CD14-positive monocyte (primary cell): ENCODE data around the gene KLHL30. TPM values are rescaled to one million over a fixed set of nuclear protein-coding genes. Genes with fewer than 3 reads are reported as not detected.
A peak's percentile ranks its signal among the peaks of the same experiment; 100 is the strongest.

ENCODE experiments used
- DNase-seq, 3 donors: peaks; one replicate each; pipeline ENCODE4 v3.0.0-alpha.2; 2011 to 2022
- H2AFZ ChIP-seq: 2 replicates; pipeline ENCODE4 v1.6.0; 2012; ENCODE audit warnings: mild to moderate bottlenecking, low read depth, low read length, inconsistent platforms; ENCODE audit not compliant: insufficient read depth, poor library complexity, severe bottlenecking
- H3K27ac ChIP-seq, 2 donors: 1 replicate in 1 of 2; 2 replicates in 1 of 2; pipeline ENCODE4 v1.5.1; 2012 to 2013; ENCODE audit warnings: low read length in 2 of 2, control low read depth in 1 of 2, inconsistent platforms in 1 of 2, low read depth in 1 of 2, mild to moderate bottlenecking in 1 of 2
- H3K27me3 ChIP-seq, 2 donors: one replicate each; pipeline versions ENCODE4 v1.6.0 to v1.6.1; 2011 to 2013; ENCODE audit warnings: low read length in 2 of 2; ENCODE audit not compliant: control insufficient read depth in 2 of 2, insufficient read depth in 2 of 2
- H3K36me3 ChIP-seq, 2 donors: replicated peaks in 1 of 2; 1 replicate in 1 of 2; 2 replicates in 1 of 2; pipeline versions ENCODE4 v1.5.1 to v1.6.1; 2012 to 2013; ENCODE audit warnings: low read length in 2 of 2, control low read depth in 1 of 2, inconsistent platforms in 1 of 2, mild to moderate bottlenecking in 1 of 2; ENCODE audit not compliant: insufficient read depth in 2 of 2, control insufficient read depth in 1 of 2
- H3K4me1 ChIP-seq, 2 donors: 1 replicate in 1 of 2; 2 replicates in 1 of 2; pipeline versions ENCODE4 v1.5.1 to v1.6.1; 2012 to 2013; ENCODE audit warnings: low read length in 2 of 2, control low read depth in 1 of 2, inconsistent platforms in 1 of 2, mild to moderate bottlenecking in 1 of 2, moderate library complexity in 1 of 2; ENCODE audit not compliant: insufficient read depth in 2 of 2, control insufficient read depth in 1 of 2
- H3K4me2 ChIP-seq: replicated peaks from 2 replicates; pipeline ENCODE3; 2012; ENCODE audit warnings: low read length, moderate library complexity, mild to moderate bottlenecking; ENCODE audit not compliant: poor library complexity, severe bottlenecking; ENCODE audit errors: extremely low read depth
- H3K4me3 ChIP-seq, 3 experiments: fragments of 200-600 bp in 1 of 3; sonication (generic) in 1 of 3; replicated peaks in 1 of 3; 1 replicate in 2 of 3; 2 replicates in 1 of 3; pipeline ENCODE4 v1.5.1; 2011 to 2013; ENCODE audit warnings: low read length in 3 of 3, mild to moderate bottlenecking in 3 of 3, control low read depth in 2 of 3, low read depth in 2 of 3, inconsistent platforms in 1 of 3, moderate library complexity in 1 of 3
- H3K79me2 ChIP-seq: 2 replicates; pipeline ENCODE4 v1.6.0; 2012; ENCODE audit warnings: mild to moderate bottlenecking, control low read depth, inconsistent platforms, low read length, moderate library complexity; ENCODE audit not compliant: insufficient read depth
- H3K9ac ChIP-seq: 2 replicates; pipeline ENCODE4 v1.6.0; 2017; ENCODE audit warnings: low read length, mild to moderate bottlenecking; ENCODE audit not compliant: insufficient read depth, poor library complexity, severe bottlenecking
- H3K9me3 ChIP-seq, 2 donors: replicated peaks in 1 of 2; 1 replicate in 1 of 2; 2 replicates in 1 of 2; pipeline versions ENCODE4 v1.5.1 to v1.6.1; 2012 to 2013; ENCODE audit warnings: low read length in 2 of 2, control low read depth in 1 of 2; ENCODE audit not compliant: control insufficient read depth in 1 of 2, insufficient read depth in 1 of 2
- H4K20me1 ChIP-seq: 2 replicates; pipeline ENCODE4 v1.6.0; 2012; ENCODE audit warnings: mild to moderate bottlenecking, low read length, control low read depth, moderate library complexity; ENCODE audit not compliant: insufficient read depth
- H3K27ac Mint-ChIP-seq, 7 donors: one replicate each; pipeline ENCODE4 v1.8.0; 2020; ENCODE audit warnings: mild to moderate bottlenecking in 7 of 7, mixed read lengths in 7 of 7, moderate library complexity in 6 of 7, inconsistent platforms in 2 of 7
- H3K27me3 Mint-ChIP-seq, 3 donors: one replicate each; pipeline ENCODE4 v1.8.0; 2021 to 2022; ENCODE audit warnings: low read depth in 3 of 3, mild to moderate bottlenecking in 3 of 3, mixed read lengths in 3 of 3, moderate library complexity in 3 of 3, inconsistent platforms in 1 of 3
- H3K36me3 Mint-ChIP-seq, 2 donors: one replicate each; pipeline ENCODE4 v1.8.0; 2020; ENCODE audit warnings: mixed read lengths in 2 of 2, inconsistent platforms in 1 of 2, mild to moderate bottlenecking in 1 of 2
- H3K4me1 Mint-ChIP-seq: one replicate; pipeline ENCODE4 v1.8.0; 2020; ENCODE audit warnings: mild to moderate bottlenecking, mixed read lengths
- H3K4me3 Mint-ChIP-seq, 2 donors: one replicate each; pipeline ENCODE4 v1.8.0; 2020; ENCODE audit warnings: mild to moderate bottlenecking in 2 of 2, mixed read lengths in 2 of 2, moderate library complexity in 1 of 2
- H3K9me3 Mint-ChIP-seq, 7 donors: one replicate each; pipeline ENCODE4 v1.8.0; 2020 to 2022; ENCODE audit warnings: mixed read lengths in 7 of 7, mild to moderate bottlenecking in 6 of 7, moderate library complexity in 6 of 7, inconsistent platforms in 2 of 7
- WGBS: methylation state at CpG from one replicate; pipeline ENCODE4 v1.1.5; 2013; ENCODE audit warnings: missing lambda C conversion rate; ENCODE audit not compliant: insufficient coverage; 5-methylcytosine and 5-hydroxymethylcytosine counted together
- intact Hi-C, 2 donors: fragments of 100-400 bp; cut with micrococcal nuclease; formaldehyde crosslinking; loops; one replicate each; pipeline versions ENCODE4 v1.15.0 to v1.15.1; 2023
- polyA plus RNA-seq, 3 donors: library from polyadenylated mRNA; depleted of rRNA in 1 of 3; unstranded in 2 of 3; stranded (reverse) in 1 of 3; fragments of 300-500 nt in 2 of 3; fragments of >200 nt in 1 of 3; fragmentation: Illumina TruSeq in 2 of 3; gene quantifications; 1 replicate in 2 of 3; 2 replicates in 1 of 3; pipeline ENCODE4 v1.2.3, GENCODE V29; 2012 to 2021
- TF ChIP-seq, protein P1 (sequence below): fragments of 200-600 bp; IDR thresholded peaks from one replicate; pipeline ENCODE4 v1.8.0; 2022; ENCODE audit warnings: antibody characterized with exemption, mild to moderate bottlenecking

The KLHL30 gene
- polyA plus RNA-seq, 3 donors: 0.01 to 0.14 TPM; not detected in 1

DNA sequence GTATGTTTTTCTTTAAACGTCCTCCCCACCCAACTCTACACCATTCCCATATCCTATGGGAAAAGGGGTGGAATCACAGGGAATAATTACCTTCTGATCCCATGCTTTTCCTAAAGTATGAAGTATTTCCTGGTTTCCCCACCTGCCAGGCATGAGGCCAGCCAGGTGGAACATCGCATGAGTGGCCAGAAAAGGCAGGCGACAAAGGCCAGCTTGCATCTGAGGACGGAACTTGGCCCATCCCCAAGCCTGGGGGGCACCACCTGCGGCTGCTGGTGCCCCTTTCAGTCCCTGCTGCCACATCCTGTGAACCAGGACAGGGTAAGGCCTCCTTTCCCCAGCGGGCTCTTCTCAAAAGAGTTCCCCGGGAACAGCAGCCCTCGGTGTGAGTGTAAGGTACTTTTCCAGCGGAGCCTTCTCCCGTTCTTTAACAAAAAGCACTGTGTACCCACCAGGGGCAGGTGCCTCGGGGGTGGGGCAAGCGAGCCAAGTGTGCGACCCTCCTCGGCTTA, 19.1 kb downstream of the KLHL30 start:
- no peak overlapping the region for H3K4me2 ChIP-seq
- H3K27ac ChIP-seq: no peak overlapping the region
- Mint-ChIP-seq H3K36me3 (peaks cover 0 to 4% of the 10 kb centered on the region in 2 donors), H3K9me3 (peaks cover 2 to 16% (median 5%) of the 10 kb centered on the region in 7 donors), H3K27me3 (peaks cover 28 to 49% (median 41%) of the 10 kb centered on the region in 3 donors), H3K4me1 (peaks cover 15% of the 10 kb centered on the region), H3K4me3 (peak overlapping the region in 1 of 2 donors; percentile 37), H3K27ac (no peak overlapping the region)
- no peak for DNase-seq
- no peak overlapping the region for H3K9ac ChIP-seq
- 90% methylated on average over 10 of the region's 14 CpGs for WGBS
- intact Hi-C loops: no loop called here
- TF ChIP-seq, protein P1, sequence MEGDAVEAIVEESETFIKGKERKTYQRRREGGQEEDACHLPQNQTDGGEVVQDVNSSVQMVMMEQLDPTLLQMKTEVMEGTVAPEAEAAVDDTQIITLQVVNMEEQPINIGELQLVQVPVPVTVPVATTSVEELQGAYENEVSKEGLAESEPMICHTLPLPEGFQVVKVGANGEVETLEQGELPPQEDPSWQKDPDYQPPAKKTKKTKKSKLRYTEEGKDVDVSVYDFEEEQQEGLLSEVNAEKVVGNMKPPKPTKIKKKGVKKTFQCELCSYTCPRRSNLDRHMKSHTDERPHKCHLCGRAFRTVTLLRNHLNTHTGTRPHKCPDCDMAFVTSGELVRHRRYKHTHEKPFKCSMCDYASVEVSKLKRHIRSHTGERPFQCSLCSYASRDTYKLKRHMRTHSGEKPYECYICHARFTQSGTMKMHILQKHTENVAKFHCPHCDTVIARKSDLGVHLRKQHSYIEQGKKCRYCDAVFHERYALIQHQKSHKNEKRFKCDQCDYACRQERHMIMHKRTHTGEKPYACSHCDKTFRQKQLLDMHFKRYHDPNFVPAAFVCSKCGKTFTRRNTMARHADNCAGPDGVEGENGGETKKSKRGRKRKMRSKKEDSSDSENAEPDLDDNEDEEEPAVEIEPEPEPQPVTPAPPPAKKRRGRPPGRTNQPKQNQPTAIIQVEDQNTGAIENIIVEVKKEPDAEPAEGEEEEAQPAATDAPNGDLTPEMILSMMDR: no peak
- no peaks in the 10 kb centered on the region for H3K36me3 ChIP-seq
- H3K4me3 ChIP-seq: no peak overlapping the region
- no peaks in the 10 kb centered on the region for H4K20me1 ChIP-seq
- no peaks in the 10 kb centered on the region for H3K79me2 ChIP-seq
- H3K4me1 ChIP-seq: peaks cover 7 to 8% of the 10 kb centered on the region in 2 donors
- H2AFZ ChIP-seq: no peak overlapping the region
- H3K27me3 ChIP-seq: peaks cover 7 to 43% of the 10 kb centered on the region in 2 donors
- peaks cover 0 to 7% of the 10 kb centered on the region in 2 donors for H3K9me3 ChIP-seq

DNA sequence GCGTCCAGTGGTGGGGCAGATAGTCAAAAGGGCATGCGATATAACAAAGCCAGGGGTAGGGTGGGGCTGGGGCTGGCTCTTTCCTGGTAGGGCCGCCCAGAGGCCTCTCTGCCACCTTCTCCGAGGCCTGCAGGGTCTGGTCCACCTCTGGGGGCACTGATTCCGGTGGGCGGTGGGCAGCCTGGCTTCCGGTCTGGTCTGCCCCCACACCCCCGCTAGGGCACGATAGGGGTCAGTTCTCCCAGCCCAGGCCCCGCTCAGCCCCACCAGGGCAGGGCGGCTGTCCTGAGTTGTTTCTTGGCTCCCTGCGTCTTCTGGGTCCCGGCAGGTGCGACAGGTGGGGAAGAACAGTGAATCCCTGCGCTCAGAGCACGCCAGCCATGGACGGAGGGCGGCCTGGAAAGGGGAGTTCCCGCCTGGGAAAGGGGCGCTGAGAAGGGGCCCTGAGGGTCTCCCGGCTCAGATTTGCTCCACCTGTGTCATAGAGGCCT, 19.6 kb downstream of the KLHL30 start:
- TF ChIP-seq, protein P1: no peak
- Mint-ChIP-seq H3K4me3 (peak overlapping the region in 1 of 2 donors; percentile 64), H3K27ac (no peak overlapping the region), H3K27me3 (peaks cover 32 to 54% (median 46%) of the 10 kb centered on the region in 3 donors), H3K36me3 (peaks cover 0 to 4% of the 10 kb centered on the region in 2 donors), H3K4me1 (peaks cover 15% of the 10 kb centered on the region), H3K9me3 (peaks cover 2 to 16% (median 5%) of the 10 kb centered on the region in 7 donors)
- intact Hi-C loops: no loop called here
- peaks cover 7 to 48% of the 10 kb centered on the region in 2 donors for H3K27me3 ChIP-seq
- no peaks in the 10 kb centered on the region for H4K20me1 ChIP-seq
- peaks cover 7 to 8% of the 10 kb centered on the region in 2 donors for H3K4me1 ChIP-seq
- H3K9me3 ChIP-seq: peaks cover 0 to 7% of the 10 kb centered on the region in 2 donors
- H3K79me2 ChIP-seq: no peaks in the 10 kb centered on the region
- no peak overlapping the region for H3K4me3 ChIP-seq
- no peak overlapping the region for H2AFZ ChIP-seq
- 81% methylated on average over 17 of the region's 21 CpGs for WGBS
- no peak overlapping the region for H3K9ac ChIP-seq
- H3K27ac ChIP-seq: no peak overlapping the region
- no peaks in the 10 kb centered on the region for H3K36me3 ChIP-seq
- no peak for DNase-seq
- H3K4me2 ChIP-seq: no peak overlapping the region
